ENCODE measurements around the gene TNS2. TPM values are rescaled to one million over a fixed set of nuclear protein-coding genes. Genes with fewer than 3 reads are reported as not detected.
A peak's percentile ranks its signal among the peaks of the same experiment; 100 is the strongest.

The TNS2 gene
- total RNA-seq, 1 donor from 2014 or later, result 116 TPM

- H3K27me3 Mint-ChIP-seq (ENCODE audit: unreplicated experiment), result no peaks in the 10 kb centered on the region
- H3K36me3 Mint-ChIP-seq (ENCODE audit: unreplicated experiment), result peaks cover 30% of the 10 kb centered on the region
- DNase-seq (ENCODE audit: extremely low spot score, unreplicated experiment), result no peak
- peaks cover 94% of the 10 kb centered on the region for H3K4me1 Mint-ChIP-seq (ENCODE audit: unreplicated experiment)
- H3K9me3 Mint-ChIP-seq (ENCODE audit: unreplicated experiment), result no peaks in the 10 kb centered on the region
- TF ChIP-seq, protein P1, sequence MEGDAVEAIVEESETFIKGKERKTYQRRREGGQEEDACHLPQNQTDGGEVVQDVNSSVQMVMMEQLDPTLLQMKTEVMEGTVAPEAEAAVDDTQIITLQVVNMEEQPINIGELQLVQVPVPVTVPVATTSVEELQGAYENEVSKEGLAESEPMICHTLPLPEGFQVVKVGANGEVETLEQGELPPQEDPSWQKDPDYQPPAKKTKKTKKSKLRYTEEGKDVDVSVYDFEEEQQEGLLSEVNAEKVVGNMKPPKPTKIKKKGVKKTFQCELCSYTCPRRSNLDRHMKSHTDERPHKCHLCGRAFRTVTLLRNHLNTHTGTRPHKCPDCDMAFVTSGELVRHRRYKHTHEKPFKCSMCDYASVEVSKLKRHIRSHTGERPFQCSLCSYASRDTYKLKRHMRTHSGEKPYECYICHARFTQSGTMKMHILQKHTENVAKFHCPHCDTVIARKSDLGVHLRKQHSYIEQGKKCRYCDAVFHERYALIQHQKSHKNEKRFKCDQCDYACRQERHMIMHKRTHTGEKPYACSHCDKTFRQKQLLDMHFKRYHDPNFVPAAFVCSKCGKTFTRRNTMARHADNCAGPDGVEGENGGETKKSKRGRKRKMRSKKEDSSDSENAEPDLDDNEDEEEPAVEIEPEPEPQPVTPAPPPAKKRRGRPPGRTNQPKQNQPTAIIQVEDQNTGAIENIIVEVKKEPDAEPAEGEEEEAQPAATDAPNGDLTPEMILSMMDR (IDR thresholded peaks at IDR 0.05), result no peak
- peak overlapping the region; percentile 42 for H3K27ac Mint-ChIP-seq (ENCODE audit: unreplicated experiment)
- no peak overlapping the region for H3K4me3 Mint-ChIP-seq (ENCODE audit: unreplicated experiment)
These were observed 18.3 kb downstream of the TNS2 start for GRCh38 chr12:53067993-53068770.

DNA sequence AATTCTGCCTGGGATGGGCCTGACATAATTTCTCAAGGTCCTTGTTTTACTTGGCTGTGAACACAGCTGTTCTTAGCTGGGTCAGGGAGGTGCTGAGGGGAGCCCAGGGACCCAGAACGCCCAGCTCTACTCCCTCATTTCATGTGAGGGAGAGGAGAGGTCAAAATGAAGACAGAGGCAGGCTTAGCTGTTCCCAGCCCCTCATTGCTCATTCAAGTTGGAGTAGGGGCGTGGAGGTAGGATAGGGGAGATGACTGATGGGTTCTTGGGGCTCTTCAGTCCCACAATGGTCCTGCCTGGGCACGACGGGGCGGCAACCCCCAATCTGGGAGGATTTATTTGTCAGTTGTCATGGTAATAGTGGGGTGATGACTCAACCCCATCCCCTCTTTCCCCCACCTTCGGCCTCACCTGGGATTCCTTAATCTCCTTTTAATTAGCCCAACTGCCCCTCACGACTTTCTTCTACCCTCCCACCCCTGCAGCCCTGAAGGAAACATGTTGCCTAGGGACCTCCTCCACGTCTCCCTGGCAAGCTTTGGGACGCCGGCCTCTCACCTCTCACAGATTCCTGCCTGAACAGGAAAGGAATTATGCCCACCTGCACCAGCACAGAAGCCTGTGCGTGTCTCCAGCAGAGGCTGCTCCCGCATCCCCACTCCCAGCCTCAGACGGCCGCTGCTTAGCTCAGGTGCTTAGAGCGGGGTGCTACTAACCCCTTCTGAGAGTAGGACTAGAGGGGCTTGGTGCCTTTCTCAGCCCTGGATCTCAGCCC, 19.1 kb downstream of the TNS2 start:
- no peak overlapping the region for H3K4me3 Mint-ChIP-seq (ENCODE audit: unreplicated experiment)
- TF ChIP-seq, protein P1 (IDR thresholded peaks at IDR 0.05), result no peak
- peak overlapping the region; percentile 42 for H3K27ac Mint-ChIP-seq (ENCODE audit: unreplicated experiment)
- no peak for DNase-seq (ENCODE audit: extremely low spot score, unreplicated experiment)
- H3K4me1 Mint-ChIP-seq (ENCODE audit: unreplicated experiment), result peaks cover 86% of the 10 kb centered on the region
- no peaks in the 10 kb centered on the region for H3K9me3 Mint-ChIP-seq (ENCODE audit: unreplicated experiment)
- peaks cover 25% of the 10 kb centered on the region for H3K36me3 Mint-ChIP-seq (ENCODE audit: unreplicated experiment)
- H3K27me3 Mint-ChIP-seq (ENCODE audit: unreplicated experiment), result no peaks in the 10 kb centered on the region

DNA sequence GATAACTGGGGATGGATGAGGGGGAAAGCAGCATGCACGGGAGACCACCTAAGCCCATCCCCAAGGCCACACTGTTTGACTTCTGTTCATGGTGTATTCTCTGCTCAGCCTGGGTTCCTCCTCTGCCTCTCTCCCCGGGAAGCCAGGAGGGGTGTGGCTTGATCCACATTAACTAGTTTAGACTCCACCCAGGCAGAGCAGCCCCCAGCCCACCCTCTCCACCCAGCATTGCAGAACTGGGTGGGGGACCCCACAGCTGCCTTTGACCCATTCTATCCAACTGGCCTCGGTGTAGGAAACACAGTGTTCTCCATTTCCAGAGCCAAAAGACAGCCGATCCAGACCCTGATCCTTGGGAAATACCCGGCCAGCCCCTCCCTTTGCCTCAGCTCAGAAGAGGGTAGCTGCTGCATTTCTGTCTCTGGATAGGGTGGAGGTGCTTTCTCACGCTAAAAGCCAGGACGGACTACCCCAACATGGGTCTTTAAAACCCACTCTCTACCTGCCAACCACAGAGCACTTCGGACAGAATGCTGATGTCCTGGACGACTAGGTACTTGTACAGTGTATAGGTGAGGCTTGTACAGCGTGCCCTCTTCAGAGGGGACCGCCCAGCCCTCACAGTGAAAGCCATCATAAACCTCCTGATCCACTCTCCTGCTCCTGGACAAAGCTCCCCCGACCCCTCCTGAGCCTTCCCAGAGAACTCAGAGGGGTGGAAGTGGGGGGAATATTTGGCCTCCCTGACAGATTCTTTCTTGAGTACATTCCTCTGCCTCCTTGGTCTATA, 20.0 kb downstream of the TNS2 start:
- TF ChIP-seq, protein P1 (IDR thresholded peaks at IDR 0.05), result no peak
- peaks cover 77% of the 10 kb centered on the region for H3K4me1 Mint-ChIP-seq (ENCODE audit: unreplicated experiment)
- peaks cover 31% of the 10 kb centered on the region for H3K36me3 Mint-ChIP-seq (ENCODE audit: unreplicated experiment)
- H3K9me3 Mint-ChIP-seq (ENCODE audit: unreplicated experiment), result no peaks in the 10 kb centered on the region
- no peak overlapping the region for H3K4me3 Mint-ChIP-seq (ENCODE audit: unreplicated experiment)
- no peaks in the 10 kb centered on the region for H3K27me3 Mint-ChIP-seq (ENCODE audit: unreplicated experiment)
- DNase-seq (ENCODE audit: extremely low spot score, unreplicated experiment), result no peak
- H3K27ac Mint-ChIP-seq (ENCODE audit: unreplicated experiment), result peak overlapping the region; percentile 38

DNA sequence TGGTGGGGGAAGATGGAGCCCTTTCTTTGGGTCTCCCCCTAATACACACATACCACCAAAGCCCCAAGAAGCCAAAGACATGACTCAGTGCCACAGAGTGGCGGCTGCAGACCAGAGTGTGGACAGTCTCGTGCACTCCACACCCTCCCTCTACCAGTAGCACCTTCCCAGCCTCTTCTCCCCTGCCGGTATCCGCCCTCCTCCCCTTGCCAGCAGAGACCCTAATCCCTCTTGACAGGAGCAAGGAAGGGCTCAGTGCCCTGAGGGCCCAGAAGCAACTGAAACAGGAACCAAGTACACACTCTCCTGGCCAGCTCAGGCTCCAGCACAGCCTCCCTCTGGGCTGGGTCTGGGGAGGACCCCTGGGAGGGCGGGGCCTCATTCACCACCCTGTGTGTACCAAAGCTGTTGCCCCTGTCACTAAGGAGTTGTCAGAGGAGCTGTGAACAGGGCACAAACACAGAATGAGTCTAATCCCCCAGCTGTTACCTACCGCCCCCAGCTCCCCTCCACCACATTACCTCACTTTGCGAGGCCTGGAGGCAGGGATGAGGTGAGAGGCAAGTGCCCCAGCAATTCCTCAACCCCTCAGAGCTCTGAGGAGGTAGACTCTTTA, 21.1 kb downstream of the TNS2 start:
- Mint-ChIP-seq H3K4me1 (ENCODE audit: unreplicated experiment) (peaks cover 68% of the 10 kb centered on the region), H3K27ac (ENCODE audit: unreplicated experiment) (peak overlapping the region; percentile 67), H3K36me3 (ENCODE audit: unreplicated experiment) (peaks cover 34% of the 10 kb centered on the region), H3K9me3 (ENCODE audit: unreplicated experiment) (no peaks in the 10 kb centered on the region), H3K4me3 (ENCODE audit: unreplicated experiment) (no peak overlapping the region), H3K27me3 (ENCODE audit: unreplicated experiment) (no peaks in the 10 kb centered on the region)
- no peak for DNase-seq (ENCODE audit: extremely low spot score, unreplicated experiment)
- TF ChIP-seq, protein P1 (IDR thresholded peaks at IDR 0.05), result no peak
